GM21786 (cell line): Measurements from ENCODE around the gene ZNF444.
A peak's percentile ranks its signal among the peaks of the same experiment; 100 is the strongest.
"Not testable (repeated sequence)": the region's sequence is repeated elsewhere in the genome, so short reads cannot be mapped to it uniquely, and the experiment has no call there.

ENCODE experiments used
- ATAC-seq: cut with Tn5 transposase; IDR thresholded peaks from one replicate; pipeline ENCODE4 v1.9.1; 2021; ENCODE audit not compliant: unreplicated experiment

ZNF444 gene

GRCh38 chr19:56140583-56141416 lies at the start of gene ZNF444:
TSS of gene ZNF444 (plus strand) at chr19:56141287. CDS start at chr19:56146912, 5,625 bp downstream.
- peak; percentile 87 for ATAC-seq

GRCh38 chr19:56091751-56092546 lies 49.1 kb upstream of the ZNF444 start:
- no peak for ATAC-seq

GRCh38 chr19:56092685-56093631 lies 48.1 kb upstream of the ZNF444 start:
- no peak for ATAC-seq

GRCh38 chr19:56094449-56094848 lies 46.6 kb upstream of the ZNF444 start:
- no peak for ATAC-seq

GRCh38 chr19:56096665-56097064 lies 44.4 kb upstream of the ZNF444 start:
- no peak for ATAC-seq

- no peak for ATAC-seq
These were observed 43.8 kb upstream of the ZNF444 start for GRCh38 chr19:56097306-56097705.

GRCh38 chr19:56097776-56098175 lies 43.3 kb upstream of the ZNF444 start:
- ATAC-seq: no peak

GRCh38 chr19:56098237-56098636 lies 42.9 kb upstream of the ZNF444 start:
- not testable (repeated sequence) for ATAC-seq

- ATAC-seq: no peak
These were observed 42.1 kb upstream of the ZNF444 start for GRCh38 chr19:56098731-56099568.

- no peak for ATAC-seq
These were observed 41.2 kb upstream of the ZNF444 start for GRCh38 chr19:56099638-56100539.

- ATAC-seq: no peak
These were observed 40.0 kb upstream of the ZNF444 start for GRCh38 chr19:56101095-56101494.

- ATAC-seq: no peak
These were observed 39.1 kb upstream of the ZNF444 start for GRCh38 chr19:56101746-56102535.

- ATAC-seq: no peak
These were observed 38.0 kb upstream of the ZNF444 start for GRCh38 chr19:56103027-56103614.

- no peak for ATAC-seq
These were observed 36.7 kb upstream of the ZNF444 start for GRCh38 chr19:56104423-56104822.

GRCh38 chr19:56105090-56105701 lies 35.9 kb upstream of the ZNF444 start:
- ATAC-seq: no peak

- ATAC-seq: not testable (repeated sequence)
These were observed 35.2 kb upstream of the ZNF444 start for GRCh38 chr19:56105831-56106396.

- ATAC-seq: no peak
These were observed 34.7 kb upstream of the ZNF444 start for GRCh38 chr19:56106397-56106849.
